HepG2 (cell line): Measurements from ENCODE around the gene CEP20. TPM values are rescaled to one million over a fixed set of nuclear protein-coding genes. Genes with fewer than 3 reads are reported as not detected.

Experiments
- ATF2 ChIP-seq: sonication (generic); formaldehyde crosslinking; IDR thresholded peaks from 2 replicates; pipeline ENCODE4 v1.4.0; 2020; ENCODE audit warnings: missing genetic modification reagents
- ATRX ChIP-seq: sonication (generic); formaldehyde crosslinking; IDR thresholded peaks from 2 replicates; pipeline ENCODE4 v1.4.0; 2020; ENCODE audit warnings: missing genetic modification reagents, borderline replicate concordance
- BRCA1 ChIP-seq: sonication (generic); formaldehyde crosslinking; IDR thresholded peaks from 2 replicates; pipeline ENCODE4 v1.4.0; 2020; ENCODE audit warnings: missing genetic modification reagents
- CBX1 ChIP-seq: IDR thresholded peaks from one replicate; pipeline ENCODE4 v1.6.1; 2016; ENCODE audit warnings: antibody characterized with exemption, low read depth
- FOSL2 ChIP-seq: sonication (generic); formaldehyde crosslinking; IDR thresholded peaks from 2 replicates; pipeline ENCODE4 v1.4.0; 2020; ENCODE audit warnings: missing genetic modification reagents
- FOXO1 ChIP-seq: sonication (generic); formaldehyde crosslinking; IDR thresholded peaks from 2 replicates; pipeline ENCODE4 v1.4.0; 2020; ENCODE audit warnings: missing genetic modification reagents
- GATA4 ChIP-seq: sonication (generic); IDR thresholded peaks from 2 replicates; pipeline ENCODE4 v1.6.1; 2016; ENCODE audit warnings: antibody characterized with exemption, low read depth, borderline replicate concordance
- HCFC1 ChIP-seq: fragments of 150-350 bp; IDR thresholded peaks from 2 replicates; pipeline ENCODE4 v1.6.1; 2014; ENCODE audit warnings: low read depth, low read length
- JDP2 ChIP-seq: sonication (generic); formaldehyde crosslinking; IDR thresholded peaks from 2 replicates; pipeline ENCODE4 v1.8.1; 2022; ENCODE audit warnings: missing genetic modification reagents, borderline replicate concordance
- MBNL3 ChIP-seq: fragments of 250-450 bp; sonication (Bioruptor Pico); conservative IDR thresholded peaks from 2 replicates; pipeline ENCODE4 v1.8.0; 2022; ENCODE audit warnings: mild to moderate bottlenecking, inconsistent platforms
- MTA3 ChIP-seq: sonication (generic); formaldehyde crosslinking; IDR thresholded peaks from 2 replicates; pipeline ENCODE4 v1.4.0; 2020; ENCODE audit warnings: missing genetic modification reagents
- MXI1 ChIP-seq: IDR thresholded peaks from 3 replicates; pipeline ENCODE4 v1.6.1; 2012; ENCODE audit warnings: low read depth, low read length, inconsistent platforms, borderline replicate concordance
- NBN ChIP-seq: fragments of 450-650 bp; conservative IDR thresholded peaks from 2 replicates; pipeline ENCODE4 v1.6.1; 2017
- NCOA5 ChIP-seq: sonication (generic); formaldehyde crosslinking; IDR thresholded peaks from 2 replicates; pipeline ENCODE4 v1.4.0; 2020; ENCODE audit warnings: missing genetic modification reagents
- PAF1 ChIP-seq: IDR thresholded peaks from 2 replicates; pipeline ENCODE4 v1.6.1; 2016; ENCODE audit warnings: missing genetic modification reagents, missing compliant biosample characterization
- POGK ChIP-seq: sonication (generic); formaldehyde crosslinking; conservative IDR thresholded peaks from 2 replicates; pipeline ENCODE4 v1.8.0; 2022; ENCODE audit warnings: mild to moderate bottlenecking, moderate library complexity, missing genetic modification reagents
- SKI ChIP-seq: fragments of 450-650 bp; IDR thresholded peaks from one replicate; pipeline ENCODE4 v1.6.1; 2018; ENCODE audit warnings: mild to moderate bottlenecking; ENCODE audit not compliant: partially characterized antibody
- SNAPC2 ChIP-seq: sonication (generic); formaldehyde crosslinking; IDR thresholded peaks from 2 replicates; pipeline ENCODE4 v1.8.1; 2022; ENCODE audit warnings: mild to moderate bottlenecking, missing genetic modification reagents
- TRAFD1 ChIP-seq: sonication (generic); formaldehyde crosslinking; IDR thresholded peaks from 2 replicates; pipeline ENCODE4 v1.5.1; 2020; ENCODE audit warnings: missing genetic modification reagents, mild to moderate bottlenecking, borderline replicate concordance
- ZNF224 ChIP-seq: sonication (generic); formaldehyde crosslinking; IDR thresholded peaks from 2 replicates; pipeline ENCODE4 v1.5.0; 2020; ENCODE audit warnings: mild to moderate bottlenecking, missing genetic modification reagents
- ZNF331 ChIP-seq: sonication (generic); formaldehyde crosslinking; IDR thresholded peaks from 2 replicates; pipeline ENCODE4 v1.4.0; 2020; ENCODE audit warnings: missing genetic modification reagents
- ZNF510 ChIP-seq: sonication (generic); formaldehyde crosslinking; IDR thresholded peaks from 2 replicates; pipeline ENCODE4 v1.4.0; 2020; ENCODE audit warnings: low read depth, mild to moderate bottlenecking, missing genetic modification reagents
- ZNF672 ChIP-seq: sonication (generic); formaldehyde crosslinking; IDR thresholded peaks from 2 replicates; pipeline ENCODE4 v1.8.1; 2022; ENCODE audit warnings: missing genetic modification reagents
- ZNF775 ChIP-seq: sonication (generic); formaldehyde crosslinking; IDR thresholded peaks from 2 replicates; pipeline ENCODE4 v1.4.0; 2020; ENCODE audit warnings: missing genetic modification reagents, mild to moderate bottlenecking, moderate library complexity, borderline replicate concordance
- ZNF879 ChIP-seq: sonication (generic); formaldehyde crosslinking; IDR thresholded peaks from 2 replicates; pipeline ENCODE4 v1.8.1; 2023; ENCODE audit warnings: missing genetic modification reagents
- polyA plus RNA-seq, 8 experiments: library from polyadenylated mRNA; depleted of rRNA in 3 of 8; stranded (reverse) in 7 of 8; unstranded in 1 of 8; fragments of >200 nt; fragmentation: Illumina TruSeq in 4 of 8; extraction: Trizol in 4 of 8; gene quantifications; 2 replicates each; pipeline versions ENCODE4 v1.2.1 to v1.2.3, GENCODE V29; 2011 to 2016; ENCODE audit warnings: low read depth in 4 of 8, missing spikeins in 1 of 8, mixed read lengths in 1 of 8; ENCODE audit not compliant: insufficient read depth in 1 of 8
- total RNA-seq, 5 experiments: library from RNA; depleted of rRNA; stranded (reverse); fragments of >200 nt; fragmentation: Illumina TruSeq; extraction: Trizol; gene quantifications; 2 replicates each; pipeline ENCODE4 v1.2.3, GENCODE V29; 2016; ENCODE audit warnings: low read depth in 1 of 5
- TF ChIP-seq, protein P1 (sequence below): sonication (generic); formaldehyde crosslinking; IDR thresholded peaks from 2 replicates; pipeline ENCODE4 v1.8.1; 2023; ENCODE audit warnings: mild to moderate bottlenecking, missing genetic modification reagents, borderline replicate concordance

The CEP20 gene
- total and polyA plus RNA-seq, 2 of the 13 experiments (the other 11 are each of a cell fraction or from before 2014, with no cell fraction given) = 53.0 to 54.1 TPM

GRCh38 chr16:15928261-15929104 is 40.1 kb upstream of the CEP20 start (continued):
- TF ChIP-seq ZNF672 (no peak), NCOA5 (CRISPR knock-in tag) (no peak), POGK (no peak), ZNF510 (CRISPR knock-in tag) (no peak), GATA4 (no peak), PAF1 (no peak), ZNF224 (CRISPR knock-in tag) (0 out of 2 replicates have a peak, but pooled peaks have one; percentile 49), ZNF879 (CRISPR knock-in tag) (no peak), ATF2 (CRISPR knock-in tag) (no peak), ZNF775 (CRISPR knock-in tag) (no peak), ZNF331 (CRISPR knock-in tag) (no peak), FOXO1 (peak; percentile 52; the same call in 1 of the 2 replicates), ATRX (CRISPR knock-in tag) (no peak), SNAPC2 (no peak), HCFC1 (no peak), TRAFD1 (CRISPR knock-in tag) (no peak; the same call in 1 of the 2 replicates), CBX1 (no peak), FOSL2 (peak; percentile 52; the same call in 1 of the 2 replicates), MBNL3 (CRISPR knock-in tag) (no peak), MXI1 (no peak), SKI (peak; percentile 32), JDP2 (CRISPR knock-in tag) (no peak), NBN (no peak), MTA3 (CRISPR knock-in tag) (no peak), BRCA1 (no peak)
- TF ChIP-seq, protein P1, sequence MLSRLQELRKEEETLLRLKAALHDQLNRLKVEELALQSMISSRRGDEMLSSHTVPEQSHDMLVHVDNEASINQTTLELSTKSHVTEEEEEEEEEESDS (CRISPR knock-in tag) = no peak
